SK-N-SH treated with all-trans-retinoic acid at 6 μM for 48 hours (cell line): Measurements from ENCODE around the gene NBAS.

Experiments
- ZNF8 ChIP-seq: fragments of 450-650 bp; formaldehyde crosslinking; IDR thresholded peaks from 2 replicates; pipeline ENCODE4 v1.5.0; 2020; ENCODE audit warnings: mild to moderate bottlenecking, moderate library complexity
- TF ChIP-seq, protein P1 (sequence below): fragments of 250-450 bp; sonication (Bioruptor Pico); IDR thresholded peaks from 2 replicates; pipeline ENCODE4 v1.5.1; 2020; ENCODE audit warnings: low read depth, mild to moderate bottlenecking, moderate library complexity

- TF ChIP-seq, protein P1, sequence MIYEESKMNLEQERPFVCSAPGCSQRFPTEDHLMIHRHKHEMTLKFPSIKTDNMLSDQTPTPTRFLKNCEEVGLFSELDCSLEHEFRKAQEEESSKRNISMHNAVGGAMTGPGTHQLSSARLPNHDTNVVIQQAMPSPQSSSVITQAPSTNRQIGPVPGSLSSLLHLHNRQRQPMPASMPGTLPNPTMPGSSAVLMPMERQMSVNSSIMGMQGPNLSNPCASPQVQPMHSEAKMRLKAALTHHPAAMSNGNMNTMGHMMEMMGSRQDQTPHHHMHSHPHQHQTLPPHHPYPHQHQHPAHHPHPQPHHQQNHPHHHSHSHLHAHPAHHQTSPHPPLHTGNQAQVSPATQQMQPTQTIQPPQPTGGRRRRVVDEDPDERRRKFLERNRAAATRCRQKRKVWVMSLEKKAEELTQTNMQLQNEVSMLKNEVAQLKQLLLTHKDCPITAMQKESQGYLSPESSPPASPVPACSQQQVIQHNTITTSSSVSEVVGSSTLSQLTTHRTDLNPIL (CRISPR knock-in tag), result no peak
- no peak for TF ChIP-seq ZNF8 (CRISPR knock-in tag)
These were observed 254.4 kb downstream of the NBAS start for GRCh38 chr2:15306706-15307105.
